ENCODE measurements around the gene TMX3.

The TMX3 gene

GRCh38 chr18:68638613-68639012, 76.3 kb downstream of the TMX3 start:
- no peak overlapping the region for H3K4me3 ChIP-seq (ENCODE audit: low read depth, low read length)
- no peak for DNase-seq (ENCODE audit: low read depth)

- DNase-seq (ENCODE audit: low read depth) = no peak
- H3K4me3 ChIP-seq (ENCODE audit: low read depth, low read length) = no peak overlapping the region
These were observed 87.1 kb downstream of the TMX3 start for GRCh38 chr18:68627812-68628211.

Data from skeletal muscle cell (primary cell).